Erythroblast (primary cell): ENCODE results near the gene FAM3C.

Experiments used
- GATA1 ChIP-seq: IDR thresholded peaks from 2 replicates; pipeline ENCODE4 v1.6.1; 2011; ENCODE audit warnings: low read depth, mild to moderate bottlenecking, control low read depth, low read length, moderate library complexity
- POLR2A ChIP-seq: IDR thresholded peaks from 2 replicates; pipeline ENCODE4 v1.6.1; 2011; ENCODE audit warnings: mild to moderate bottlenecking, low read length

DNA sequence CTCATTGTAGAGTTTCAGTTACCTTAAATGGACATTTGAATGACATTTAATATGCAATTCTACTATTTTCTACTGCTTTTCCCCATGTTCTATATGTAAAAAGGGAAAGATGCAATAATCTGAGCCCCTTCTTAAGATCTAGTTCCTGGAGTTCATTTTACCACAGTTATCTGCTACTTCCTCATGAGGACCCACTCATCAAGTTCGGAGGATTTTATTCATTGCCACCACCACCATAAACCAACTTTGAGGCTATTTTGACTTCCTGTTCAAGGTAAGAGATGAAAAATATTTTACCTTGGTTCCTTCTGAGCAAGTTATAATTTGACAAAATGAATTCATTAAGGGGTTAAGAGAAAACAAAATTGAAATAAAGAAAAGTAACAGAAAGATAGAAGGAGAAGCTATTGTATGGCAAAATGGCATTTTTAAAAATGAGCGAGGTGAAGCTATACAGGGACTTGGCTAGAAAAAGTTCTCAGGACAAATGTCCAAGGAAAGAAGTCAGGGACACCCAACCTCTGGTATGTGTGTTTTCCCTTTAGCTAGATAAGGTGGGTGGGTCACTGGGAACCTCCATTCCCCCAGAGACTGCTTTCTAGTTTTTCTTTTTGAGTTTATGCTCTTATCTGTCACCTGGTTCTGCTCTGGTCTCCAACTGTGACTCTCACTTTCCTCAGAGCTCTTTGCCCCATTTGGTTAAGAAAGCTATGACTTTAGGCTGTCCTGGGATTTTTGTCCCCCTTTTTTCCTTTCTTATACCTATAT lies 14.9 kb upstream of the FAM3C start:
- TF ChIP-seq POLR2A: no peak
- no peak for TF ChIP-seq GATA1
